CD4-positive, alpha-beta T cell treated with Interleukin-1 beta for 1 hour (primary cell): ENCODE results near the gene TRAPPC8.
"Not testable (repeated sequence)": the region's sequence is repeated elsewhere in the genome, so short reads cannot be mapped to it uniquely, and the experiment has no call there.

Experiments used
- DNase-seq, 2 donors: peaks; one replicate each; pipeline ENCODE4 v3.0.0-alpha.2; 2020 to 2022

TRAPPC8 gene

GRCh38 chr18:31943878-31944816 lies 1.2 kb upstream of the TRAPPC8 start:
- DNase-seq, result no peak

GRCh38 chr18:31942291-31942998 lies 483 bp downstream of the TRAPPC8 start:
- no peak for DNase-seq

GRCh38 chr18:31941010-31941809 lies 1.7 kb downstream of the TRAPPC8 start:
- DNase-seq, result no peak

- not testable (repeated sequence) for DNase-seq
Measured at GRCh38 chr18:31934773-31935172, 8.2 kb downstream of the TRAPPC8 start.

GRCh38 chr18:31931886-31932240 lies 11.1 kb downstream of the TRAPPC8 start:
- DNase-seq, result no peak

- DNase-seq, result no peak
Measured at GRCh38 chr18:31931163-31931885, 11.6 kb downstream of the TRAPPC8 start.

GRCh38 chr18:31929273-31929672 lies 13.7 kb downstream of the TRAPPC8 start:
- DNase-seq, result no peak

GRCh38 chr18:31926988-31927387 lies 15.9 kb downstream of the TRAPPC8 start:
- not testable (repeated sequence) for DNase-seq

- DNase-seq, result no peak
Measured at GRCh38 chr18:31920277-31920676, 22.7 kb downstream of the TRAPPC8 start.

- DNase-seq, result not testable (repeated sequence)
Measured at GRCh38 chr18:31919366-31919765, 23.6 kb downstream of the TRAPPC8 start.

GRCh38 chr18:31918733-31919132 lies 24.2 kb downstream of the TRAPPC8 start:
- DNase-seq, result no peak

GRCh38 chr18:31901063-31901462 lies 41.9 kb downstream of the TRAPPC8 start:
- no peak for DNase-seq

- not testable (repeated sequence) for DNase-seq
Measured at GRCh38 chr18:31899771-31900170, 43.2 kb downstream of the TRAPPC8 start.

GRCh38 chr18:31892936-31893335 lies 50.0 kb downstream of the TRAPPC8 start:
- no peak for DNase-seq

GRCh38 chr18:31891566-31891965 lies 51.4 kb downstream of the TRAPPC8 start:
- DNase-seq, result no peak

- DNase-seq, result no peak
Measured at GRCh38 chr18:31884020-31884419, 58.9 kb downstream of the TRAPPC8 start.

- no peak for DNase-seq
Measured at GRCh38 chr18:31880186-31880898, 62.6 kb downstream of the TRAPPC8 start.

- no peak for DNase-seq
Measured at GRCh38 chr18:31878358-31878757, 64.6 kb downstream of the TRAPPC8 start.

- no peak for DNase-seq
Measured at GRCh38 chr18:31877900-31878299, 65.0 kb downstream of the TRAPPC8 start.

- DNase-seq, result no peak
Measured at GRCh38 chr18:31876707-31877106, 66.2 kb downstream of the TRAPPC8 start.

GRCh38 chr18:31875301-31875700 lies 67.6 kb downstream of the TRAPPC8 start:
- no peak for DNase-seq

GRCh38 chr18:31863103-31863502 lies 79.8 kb downstream of the TRAPPC8 start:
- no peak for DNase-seq
